DMS53 treated with DMSO at 0.1 percent for 48 hours (cell line): ENCODE measurements around the gene SLIT1.

ENCODE experiments used
- DNase-seq: peaks from one replicate; lab custom pipeline; 2025; ENCODE audit not compliant: unreplicated experiment; lab: John Stamatoyannopoulos, UW

Gene SLIT1

GRCh38 chr10:97174276-97174775 is 11.4 kb downstream of the SLIT1 start:
- no peak for DNase-seq

- DNase-seq = no peak
Measured at GRCh38 chr10:97173036-97173435, 12.7 kb downstream of the SLIT1 start.

DNA sequence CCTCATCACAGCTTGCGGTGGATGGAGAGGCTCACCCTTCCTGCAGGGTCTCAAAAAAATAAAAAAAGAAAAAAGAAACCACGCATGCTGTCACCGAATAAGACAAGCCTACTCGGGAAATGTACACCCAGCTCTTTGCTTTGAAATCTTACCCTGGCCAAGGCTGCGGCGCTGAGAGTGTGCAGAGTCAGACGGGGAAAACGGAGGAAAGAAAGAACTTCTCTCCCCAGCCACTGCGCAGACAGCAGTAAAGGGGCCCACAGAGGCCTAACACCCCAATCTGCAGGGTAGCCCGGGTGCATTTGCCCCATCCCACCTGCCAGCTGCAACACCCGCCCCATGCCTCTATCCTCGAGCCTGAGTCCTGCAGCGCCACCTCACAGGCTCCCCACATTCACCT is 14.8 kb downstream of the SLIT1 start:
- DNase-seq = no peak

- DNase-seq = no peak
Measured at GRCh38 chr10:97169911-97170693, 15.7 kb downstream of the SLIT1 start.

DNA sequence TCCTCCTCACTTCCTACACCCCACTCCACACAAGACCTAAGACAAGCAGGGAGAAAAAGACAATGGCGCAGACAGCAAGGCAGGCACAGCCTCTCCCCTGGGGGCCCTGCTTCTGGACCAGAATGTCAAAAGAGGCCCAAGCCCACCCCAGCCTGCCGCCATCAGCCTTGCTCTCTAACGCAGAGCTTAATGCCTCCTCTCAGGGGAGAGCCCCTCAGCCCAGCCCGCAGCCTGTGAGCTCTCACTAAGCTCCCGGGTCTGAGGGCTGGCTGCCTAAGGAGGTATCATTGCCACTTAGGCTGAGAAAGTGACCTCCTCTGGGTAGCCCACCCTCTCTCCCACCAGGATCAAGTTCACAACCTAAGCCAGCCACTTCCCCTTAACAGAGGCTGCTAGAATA is 16.7 kb downstream of the SLIT1 start:
- no peak for DNase-seq

DNA sequence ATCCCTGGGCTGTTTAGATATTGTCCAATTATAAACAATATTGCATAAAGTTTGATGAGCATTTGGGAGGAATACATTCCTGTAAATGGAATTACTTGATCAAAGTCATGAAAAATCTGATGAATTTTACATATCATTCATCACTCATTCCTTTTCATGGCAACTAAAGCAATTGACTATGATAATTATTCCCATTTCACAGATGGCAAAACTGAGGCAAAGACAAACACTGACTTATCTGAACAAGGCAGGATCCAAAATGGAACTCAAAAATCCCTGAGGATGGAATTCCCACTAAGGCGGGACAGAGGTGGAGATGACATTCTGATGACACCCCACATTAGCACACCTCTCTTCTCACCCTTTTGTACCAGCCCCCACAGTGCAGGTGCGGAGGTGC is 17.1 kb downstream of the SLIT1 start:
- no peak for DNase-seq

DNA sequence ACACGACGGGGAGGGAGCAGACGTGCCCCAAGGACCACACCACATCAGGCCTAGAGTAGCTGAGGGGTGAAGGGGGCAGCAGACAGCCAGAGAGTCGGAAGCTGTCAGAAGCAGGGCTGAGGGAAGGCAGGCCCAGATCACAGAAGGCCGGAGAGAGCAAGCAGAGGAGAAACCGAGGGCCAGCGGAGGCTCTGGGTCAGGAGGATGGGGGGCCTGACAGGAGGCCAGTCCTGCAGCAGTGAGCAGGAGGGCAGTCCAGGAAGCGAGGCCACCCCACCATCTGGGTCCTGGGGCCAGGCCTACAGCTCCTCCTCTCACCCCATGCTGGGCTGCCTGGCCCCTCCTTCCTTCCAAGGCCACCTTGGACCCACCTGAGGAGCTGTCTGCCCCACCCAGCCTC is 20.3 kb downstream of the SLIT1 start:
- no peak for DNase-seq

DNA sequence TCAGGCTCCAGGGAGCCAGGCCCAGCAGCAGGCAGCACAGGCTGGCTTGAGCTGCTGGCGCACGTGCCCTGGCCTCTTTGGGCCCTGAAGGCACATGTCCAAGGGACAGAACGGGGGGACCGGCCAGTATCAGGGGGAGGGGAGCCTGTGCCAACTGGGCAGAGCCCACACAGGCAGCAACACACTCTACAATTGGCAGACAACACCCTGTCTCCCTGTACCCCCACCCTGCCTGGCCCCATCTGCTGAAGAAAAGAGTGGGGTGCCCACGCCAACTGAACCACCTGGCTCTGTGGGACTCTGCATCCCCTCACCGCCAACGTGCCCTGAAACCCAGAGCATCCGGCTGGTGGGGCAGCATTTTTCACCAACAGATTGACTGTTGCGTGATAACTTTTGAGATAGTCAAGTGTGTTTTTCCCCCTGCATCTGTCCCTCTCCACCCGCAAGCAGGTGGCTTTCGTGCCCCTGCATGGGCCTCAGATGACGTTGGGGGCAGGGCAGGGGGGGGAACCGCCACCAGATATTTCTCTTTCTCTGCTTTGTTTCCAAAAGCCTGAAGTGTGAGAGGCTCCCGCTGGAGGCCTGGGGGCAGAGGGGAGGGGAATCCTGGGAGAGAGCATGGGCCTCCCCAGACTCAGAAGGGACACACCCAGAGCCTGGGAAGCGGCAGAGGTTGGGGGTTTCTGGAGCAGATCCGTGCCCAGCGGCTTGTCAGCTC is 21.8 kb downstream of the SLIT1 start:
- DNase-seq = no peak

GRCh38 chr10:97163181-97163580 is 22.6 kb downstream of the SLIT1 start:
- DNase-seq = no peak

DNA sequence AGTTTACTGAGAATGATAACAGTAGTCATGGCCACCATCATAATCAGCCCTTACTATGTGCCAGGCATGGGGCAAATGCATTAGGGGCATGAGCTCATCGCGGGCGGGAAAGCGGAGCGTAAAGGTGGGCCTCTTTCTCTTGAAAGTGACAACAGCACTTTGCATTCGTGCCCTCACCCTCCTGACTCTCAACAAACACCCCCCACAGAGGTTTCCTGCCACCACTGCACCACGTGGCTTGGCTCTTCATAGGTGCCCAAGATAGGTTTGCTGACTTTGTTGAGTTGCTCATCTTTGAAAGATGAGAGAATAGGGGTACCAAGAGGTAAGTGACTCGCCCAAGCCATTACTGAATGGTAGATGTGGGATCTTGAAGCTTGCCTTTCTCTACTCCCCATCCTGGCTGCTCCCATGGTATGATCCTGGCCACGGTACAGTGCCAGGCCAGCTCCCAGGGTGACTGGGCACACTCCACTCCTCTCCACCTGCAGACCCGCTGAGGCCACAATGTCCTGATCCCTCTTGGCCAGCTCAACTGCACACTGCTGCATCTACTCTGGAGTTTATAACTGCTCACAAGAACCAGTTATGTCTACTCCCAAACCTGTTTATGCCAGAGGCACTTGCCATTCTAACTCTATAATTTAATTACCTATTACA is 26.0 kb downstream of the SLIT1 start:
- DNase-seq = no peak

DNA sequence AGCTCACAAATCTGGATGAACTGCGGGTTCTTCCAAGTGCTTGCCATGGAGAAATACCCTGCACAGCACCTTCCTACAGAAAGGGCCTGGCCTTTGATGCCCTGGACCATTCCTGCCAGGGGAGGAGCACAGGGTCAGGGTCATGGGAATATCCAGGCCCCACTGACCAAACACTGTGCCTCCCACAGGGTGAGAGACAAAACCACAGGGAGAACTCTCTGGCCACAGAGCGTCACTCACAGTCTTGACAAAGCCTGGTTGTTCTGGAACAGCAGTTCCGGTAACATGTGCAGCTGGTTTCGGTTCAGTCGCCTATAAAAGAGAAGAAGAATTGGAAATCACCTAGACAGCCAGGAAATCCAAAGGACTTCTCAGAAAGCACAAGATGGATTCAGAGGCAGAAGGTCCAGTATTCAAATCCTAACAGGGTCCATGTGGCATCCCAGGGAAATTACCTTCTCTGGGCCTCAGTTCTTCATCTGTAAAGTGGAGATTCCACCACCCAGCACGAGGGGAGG is 28.1 kb downstream of the SLIT1 start:
- no peak for DNase-seq

DNA sequence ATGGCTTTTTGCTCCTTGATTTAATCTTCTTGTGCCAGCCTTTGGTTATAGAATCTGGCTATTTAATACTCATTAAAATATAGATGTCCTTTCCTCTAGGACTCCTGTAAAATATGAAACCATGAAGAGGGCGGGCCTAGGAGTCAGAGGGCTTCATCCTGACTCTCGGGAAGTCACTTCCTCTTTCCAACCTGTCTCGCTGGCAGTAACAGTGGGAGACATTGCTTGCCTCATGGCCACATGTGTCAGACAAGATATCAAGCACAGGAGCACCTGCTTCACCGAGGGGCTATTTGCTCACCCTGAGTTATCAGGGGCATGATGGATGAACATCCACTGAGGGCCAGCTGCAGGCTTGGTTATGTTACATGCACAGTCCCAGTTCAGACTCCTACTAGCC is 31.0 kb downstream of the SLIT1 start:
- DNase-seq = no peak

DNA sequence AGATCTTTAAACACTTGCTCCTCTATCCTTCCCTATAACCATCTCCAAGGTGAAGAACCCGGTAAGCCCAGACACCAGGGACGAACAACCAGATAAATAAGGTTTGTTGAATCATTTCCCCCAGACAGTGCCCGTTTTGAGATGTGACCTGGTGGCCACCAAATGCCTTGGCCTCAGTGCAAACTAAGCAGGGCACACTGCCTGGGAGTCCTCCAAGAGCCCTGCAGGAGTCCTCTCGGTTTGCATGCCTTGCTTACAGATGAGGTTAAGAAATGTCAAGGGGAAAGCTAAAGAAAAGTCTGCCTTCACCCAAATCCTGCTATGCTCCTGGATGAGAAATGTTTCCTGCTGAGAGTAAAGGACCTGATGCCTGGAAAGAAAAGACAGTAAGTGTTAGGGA is 31.6 kb downstream of the SLIT1 start:
- DNase-seq = no peak

- DNase-seq = no peak
Measured at GRCh38 chr10:97153270-97153850, 32.4 kb downstream of the SLIT1 start.

DNA sequence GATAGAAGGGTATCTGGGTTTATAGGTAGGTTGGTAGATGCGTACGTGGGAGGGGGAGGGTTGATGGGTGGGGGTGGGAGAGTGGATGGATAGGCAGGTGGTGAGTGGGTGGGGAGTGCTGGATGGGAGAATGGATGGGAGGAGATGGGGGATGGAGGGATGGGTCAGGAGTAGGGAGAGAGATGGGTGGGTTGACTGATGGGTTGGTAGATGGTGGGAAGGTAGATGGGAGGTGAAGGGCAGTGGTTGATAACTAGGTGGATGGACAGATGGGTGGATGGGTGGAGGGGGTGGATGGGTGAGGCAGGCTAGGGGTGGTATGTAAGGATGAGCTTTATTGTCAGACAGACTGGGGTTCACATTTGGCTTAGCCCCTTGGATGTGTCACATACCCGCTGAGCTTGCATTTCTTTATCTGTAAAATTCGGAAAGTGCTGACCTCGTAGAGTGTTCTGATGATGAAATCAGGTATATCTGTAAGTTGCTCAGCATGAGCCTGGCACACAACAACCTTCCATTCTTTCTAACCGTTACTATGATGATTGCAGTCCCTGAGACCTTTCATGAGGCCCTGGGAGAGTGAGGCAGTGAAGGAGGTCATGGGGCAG is 34.3 kb downstream of the SLIT1 start:
- no peak for DNase-seq

DNA sequence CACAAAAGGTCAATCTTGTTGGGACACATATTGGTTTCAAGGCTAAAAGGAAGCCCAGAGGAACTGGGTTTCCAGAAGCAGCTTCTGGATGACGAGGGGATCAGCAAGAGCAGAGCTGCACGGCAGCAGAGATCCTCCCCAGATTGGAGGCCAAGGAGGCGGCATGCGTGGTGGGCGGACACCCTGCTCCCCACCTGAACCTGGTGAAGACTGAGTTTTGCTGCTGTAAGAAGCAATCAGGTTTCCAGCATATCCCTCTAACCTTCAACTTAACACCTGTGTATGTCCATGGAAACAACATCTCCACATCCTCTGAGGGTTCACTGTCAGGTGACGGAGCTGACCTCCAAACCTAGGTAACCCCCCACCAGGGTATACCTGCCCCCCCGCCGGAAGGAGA is 35.1 kb downstream of the SLIT1 start:
- no peak for DNase-seq

DNA sequence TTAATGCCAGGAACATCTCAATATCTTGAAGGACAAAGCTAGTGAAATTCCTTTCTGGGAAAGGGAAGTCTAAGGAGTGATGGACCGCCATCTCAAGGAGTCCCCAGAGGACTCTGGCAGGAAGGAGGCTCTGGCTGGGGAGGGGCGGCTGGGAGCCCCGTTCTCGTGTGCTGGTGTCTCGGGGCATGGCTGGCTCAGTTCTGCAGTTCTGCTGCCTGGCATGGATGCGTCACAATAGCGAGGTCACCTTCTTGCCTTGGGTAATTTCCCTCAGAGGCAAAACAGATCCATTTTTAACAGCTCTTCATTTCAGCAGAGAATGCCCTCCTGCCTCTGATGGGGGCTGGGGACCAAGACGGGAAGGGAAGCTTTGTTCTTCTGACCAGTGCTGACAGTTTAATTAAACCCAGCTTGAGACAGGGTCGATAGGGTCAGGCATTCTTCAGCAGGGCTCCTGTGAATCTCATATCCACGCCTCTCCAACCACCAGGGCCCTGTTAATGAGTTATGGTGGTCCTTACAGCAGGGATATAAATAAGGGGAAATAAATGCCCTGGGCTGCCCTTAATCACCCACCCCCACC is 35.7 kb downstream of the SLIT1 start:
- DNase-seq = no peak

DNA sequence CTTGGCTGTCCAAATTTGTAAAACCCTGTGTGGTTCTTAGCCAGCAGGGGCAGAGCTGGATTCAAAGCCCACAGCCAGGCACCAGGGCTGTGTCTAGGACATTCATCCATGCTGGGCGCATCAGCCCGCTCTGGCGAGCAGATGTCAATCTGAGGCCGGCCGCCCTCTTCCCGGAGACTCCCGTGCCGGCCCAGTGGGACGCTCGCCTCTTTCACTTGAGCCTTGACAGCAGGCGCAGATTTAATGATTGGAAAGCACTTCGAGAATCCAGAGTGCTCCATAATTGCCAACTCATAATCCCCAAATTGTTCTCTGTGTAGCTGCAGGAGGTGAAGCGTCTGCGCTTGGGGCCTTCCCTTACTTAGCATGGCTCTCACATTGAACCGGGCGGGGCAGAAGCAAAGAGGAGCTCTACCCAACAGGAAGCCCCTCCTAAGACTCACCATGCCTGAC is 36.7 kb downstream of the SLIT1 start:
- no peak for DNase-seq

DNA sequence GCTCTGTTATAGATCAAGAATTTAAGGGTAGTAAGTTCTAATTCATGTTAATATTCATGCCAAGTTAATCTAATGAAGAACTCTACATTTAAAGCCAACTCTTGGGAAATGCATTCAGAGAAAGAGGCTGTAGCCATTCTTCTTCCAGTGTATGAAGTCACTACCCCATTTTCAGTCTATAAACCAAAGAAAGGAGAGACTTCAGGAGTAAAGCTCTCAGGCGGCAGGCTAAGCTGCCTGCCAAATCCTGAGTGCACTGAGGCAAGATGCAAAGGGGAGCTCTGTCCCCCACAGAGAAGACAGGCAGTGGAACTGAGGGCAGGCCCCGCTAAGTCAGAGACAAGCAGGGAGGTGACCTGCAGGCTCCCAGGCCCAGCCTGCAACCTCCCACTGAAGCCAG is 41.5 kb downstream of the SLIT1 start:
- DNase-seq = no peak

- no peak for DNase-seq
Measured at GRCh38 chr10:97142834-97143233, 42.9 kb downstream of the SLIT1 start.
